Rectal smooth muscle tissue (tissue), 1 donor: ENCODE measurements around the gene IFI27L1.

Experiments
- H3K27ac ChIP-seq: one replicate; pipeline ENCODE4 v1.7.0; 2013; ENCODE audit warnings: low read depth, low read length, inconsistent platforms
- H3K27me3 ChIP-seq: one replicate; pipeline ENCODE4 v1.7.0; 2013; ENCODE audit warnings: low read length; ENCODE audit not compliant: control insufficient read depth, insufficient read depth
- H3K36me3 ChIP-seq: one replicate; pipeline ENCODE4 v1.7.0; 2013; ENCODE audit warnings: low read length; ENCODE audit not compliant: control insufficient read depth, insufficient read depth
- H3K4me1 ChIP-seq: one replicate; pipeline ENCODE4 v1.7.0; 2013; ENCODE audit warnings: low read length; ENCODE audit not compliant: control insufficient read depth, insufficient read depth
- H3K4me3 ChIP-seq: one replicate; pipeline ENCODE4 v1.7.0; 2013; ENCODE audit warnings: low read length
- H3K9ac ChIP-seq: one replicate; pipeline ENCODE4 v1.7.0; 2013; ENCODE audit warnings: low read length

Gene IFI27L1

DNA sequence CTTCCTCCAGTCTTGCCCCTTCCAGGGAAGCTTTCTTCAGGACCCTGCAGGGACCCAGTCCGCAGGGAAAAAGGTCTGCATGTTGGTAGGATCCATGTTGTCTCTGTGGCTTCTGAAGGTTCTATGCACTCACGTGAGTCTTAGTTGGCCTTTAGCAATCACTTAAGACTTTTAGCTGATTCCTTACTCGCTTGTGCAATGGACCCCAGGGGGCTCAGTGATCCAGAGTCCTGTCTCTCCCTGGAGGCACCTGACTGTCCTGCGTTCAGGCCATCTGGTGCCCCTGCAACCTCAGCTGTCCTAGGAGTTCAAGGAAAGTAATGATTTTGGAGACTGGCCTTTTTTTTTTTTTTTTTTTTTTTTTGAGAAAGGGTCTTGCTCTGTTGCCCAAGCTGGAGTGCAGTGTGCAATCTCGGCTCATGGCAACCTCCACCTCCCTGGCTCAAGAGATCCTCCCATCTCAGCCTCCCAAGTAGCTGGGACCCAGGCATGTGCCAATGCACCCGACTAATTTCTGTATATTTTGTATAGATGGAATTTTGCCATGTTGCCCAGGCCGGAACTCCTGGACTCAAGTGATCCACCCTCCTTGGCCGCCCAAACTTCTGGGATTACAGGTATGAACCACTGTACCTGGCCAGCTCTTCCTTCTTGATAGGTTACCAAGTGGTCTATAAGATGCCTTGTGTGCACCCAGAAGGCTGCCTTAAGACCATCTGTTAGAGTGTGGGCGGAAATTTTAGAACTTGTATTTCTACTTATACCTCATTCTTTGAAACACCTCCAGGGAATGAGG lies 43.7 kb downstream of the IFI27L1 start:
- no peak overlapping the region for H3K4me3 ChIP-seq
- H3K27ac ChIP-seq: no peak overlapping the region
- H3K36me3 ChIP-seq: no peaks in the 10 kb centered on the region
- no peaks in the 10 kb centered on the region for H3K4me1 ChIP-seq
- H3K27me3 ChIP-seq: no peaks in the 10 kb centered on the region
- H3K9ac ChIP-seq: no peak overlapping the region

DNA sequence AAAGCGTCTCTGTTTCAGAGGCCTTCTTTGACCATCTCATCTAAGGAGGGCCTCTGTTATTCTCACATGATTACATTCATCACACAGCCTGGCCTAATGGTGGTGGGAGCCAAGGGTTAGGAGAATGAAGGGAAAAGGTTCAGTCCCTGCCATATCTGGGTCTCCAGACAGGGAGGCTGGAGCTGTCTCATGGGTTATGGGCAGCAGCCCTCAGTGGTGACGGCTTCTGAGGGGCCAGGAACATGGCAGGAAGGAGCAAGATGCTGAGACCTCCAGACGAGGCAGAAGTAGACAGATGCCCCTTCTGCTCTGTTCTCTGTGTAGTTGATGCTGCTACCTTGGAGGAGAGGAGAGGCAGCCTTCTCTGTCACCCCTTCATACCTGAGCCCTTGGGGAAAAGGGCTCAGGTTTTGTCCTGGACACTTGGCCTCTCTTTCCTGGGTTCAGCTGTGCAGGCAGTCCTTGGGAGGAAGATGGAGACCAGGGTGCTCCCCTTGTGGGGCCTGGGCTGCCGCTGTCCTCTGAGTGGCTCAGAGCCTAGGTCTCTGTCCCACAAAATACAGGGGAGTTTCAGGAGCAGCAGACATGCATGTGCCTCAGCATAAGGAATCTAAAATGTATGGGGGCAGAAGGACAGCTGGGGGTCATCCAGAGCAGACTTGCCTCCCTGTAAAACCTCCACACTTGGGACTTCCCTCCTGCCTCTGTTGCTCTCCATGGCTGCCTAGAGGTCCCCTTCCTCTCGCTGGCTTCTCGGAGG lies 44.7 kb downstream of the IFI27L1 start:
- Histone ChIP-seq H3K4me3 (no peak overlapping the region), H3K36me3 (no peaks in the 10 kb centered on the region), H3K9ac (no peak overlapping the region), H3K4me1 (no peaks in the 10 kb centered on the region), H3K27me3 (no peaks in the 10 kb centered on the region), H3K27ac (no peak overlapping the region)

- Histone ChIP-seq H3K36me3 (no peaks in the 10 kb centered on the region), H3K4me3 (no peak overlapping the region), H3K4me1 (no peaks in the 10 kb centered on the region), H3K27ac (no peak overlapping the region), H3K27me3 (no peaks in the 10 kb centered on the region), H3K9ac (no peak overlapping the region)
These were observed 45.2 kb downstream of the IFI27L1 start for GRCh38 chr14:94126419-94126677.

DNA sequence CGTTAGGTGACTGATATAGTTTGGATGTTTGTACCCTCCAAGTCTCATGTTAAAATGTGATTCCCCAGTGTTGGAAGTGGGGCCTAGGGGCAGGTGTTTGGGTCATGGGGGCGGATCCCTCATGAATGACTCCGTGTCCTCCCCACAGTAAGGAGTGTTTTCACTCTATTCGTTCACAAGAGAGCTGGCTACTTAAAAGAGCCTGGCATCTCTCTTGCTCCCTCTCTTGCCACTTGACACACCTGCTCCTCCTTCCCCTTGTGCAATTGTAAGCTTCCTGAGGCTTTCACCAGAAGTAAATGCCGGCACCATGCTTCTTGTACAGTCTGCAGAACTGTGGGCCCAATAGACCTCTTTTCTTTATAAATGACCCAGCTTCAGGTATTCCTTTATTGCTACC lies 45.7 kb downstream of the IFI27L1 start:
- no peaks in the 10 kb centered on the region for H3K36me3 ChIP-seq
- H3K27me3 ChIP-seq: no peaks in the 10 kb centered on the region
- H3K4me1 ChIP-seq: no peaks in the 10 kb centered on the region
- H3K27ac ChIP-seq: no peak overlapping the region
- no peak overlapping the region for H3K9ac ChIP-seq
- H3K4me3 ChIP-seq: no peak overlapping the region

- H3K27ac ChIP-seq: no peak overlapping the region
These were observed 46.2 kb downstream of the IFI27L1 start for GRCh38 chr14:94127330-94127729.

GRCh38 chr14:94128216-94128839 lies 47.2 kb downstream of the IFI27L1 start:
- Histone ChIP-seq H3K9ac (no peak overlapping the region), H3K36me3 (no peaks in the 10 kb centered on the region), H3K27ac (no peak overlapping the region), H3K27me3 (no peaks in the 10 kb centered on the region), H3K4me1 (no peaks in the 10 kb centered on the region), H3K4me3 (peak overlapping the region; percentile 79)

More at GRCh38 chr14:94127330-94127729, 46.2 kb downstream of the IFI27L1 start:
- Histone ChIP-seq H3K27me3 (no peaks in the 10 kb centered on the region), H3K4me3 (no peak overlapping the region), H3K36me3 (no peaks in the 10 kb centered on the region), H3K9ac (no peak overlapping the region), H3K4me1 (no peaks in the 10 kb centered on the region)

- Histone ChIP-seq H3K4me3 (peak within 1 kb of the TSS; percentile 79), H3K4me1 (no peaks in the 10 kb centered on the region), H3K36me3 (no peaks in the 10 kb centered on the region), H3K27me3 (no peaks in the 10 kb centered on the region), H3K9ac (peak within 1 kb of the TSS; percentile 50), H3K27ac (peak within 1 kb of the TSS; percentile 81)
These were observed 48.1 kb downstream of the IFI27L1 start, which contains the start of gene IFI27L2 for GRCh38 chr14:94129111-94129757. Gene IFI27L2 (minus strand): TSS chr14:94129604. CDS start chr14:94129564, 40 bp downstream.

DNA sequence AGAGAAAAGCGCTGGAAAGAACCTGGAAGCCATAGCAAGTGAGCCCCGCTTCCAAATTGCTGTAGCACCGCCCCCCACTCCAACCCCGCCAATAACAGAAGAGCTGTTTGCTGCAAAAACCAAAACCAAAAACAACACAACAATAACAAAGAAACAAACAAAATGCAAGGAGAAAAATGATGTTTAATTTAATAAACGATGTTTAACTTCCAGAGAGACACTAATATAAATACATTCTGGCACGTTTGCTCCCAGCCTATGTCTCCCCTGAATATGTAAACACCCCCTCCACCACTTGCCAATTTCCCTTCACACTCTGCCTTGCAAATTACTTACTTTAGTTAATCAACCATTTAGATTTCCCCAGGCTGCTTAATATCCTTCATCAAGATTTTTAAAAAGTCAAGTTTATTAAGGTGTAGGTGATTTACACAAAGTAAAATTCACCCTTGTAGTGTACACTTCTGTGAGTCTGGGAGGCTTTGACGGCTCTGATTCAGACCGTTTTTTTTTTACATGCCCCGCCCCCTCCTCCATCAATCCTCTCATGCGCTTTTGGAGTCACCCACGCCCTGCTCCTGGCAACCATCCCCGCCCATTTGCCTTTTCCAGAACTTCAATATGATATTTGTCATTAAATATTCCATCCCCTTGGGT lies 48.8 kb downstream of the IFI27L1 start:
- no peaks in the 10 kb centered on the region for H3K27me3 ChIP-seq
- H3K4me3 ChIP-seq: peak overlapping the region; percentile 79
- peak overlapping the region; percentile 81 for H3K27ac ChIP-seq
- no peaks in the 10 kb centered on the region for H3K36me3 ChIP-seq
- H3K9ac ChIP-seq: no peak overlapping the region
- no peaks in the 10 kb centered on the region for H3K4me1 ChIP-seq

DNA sequence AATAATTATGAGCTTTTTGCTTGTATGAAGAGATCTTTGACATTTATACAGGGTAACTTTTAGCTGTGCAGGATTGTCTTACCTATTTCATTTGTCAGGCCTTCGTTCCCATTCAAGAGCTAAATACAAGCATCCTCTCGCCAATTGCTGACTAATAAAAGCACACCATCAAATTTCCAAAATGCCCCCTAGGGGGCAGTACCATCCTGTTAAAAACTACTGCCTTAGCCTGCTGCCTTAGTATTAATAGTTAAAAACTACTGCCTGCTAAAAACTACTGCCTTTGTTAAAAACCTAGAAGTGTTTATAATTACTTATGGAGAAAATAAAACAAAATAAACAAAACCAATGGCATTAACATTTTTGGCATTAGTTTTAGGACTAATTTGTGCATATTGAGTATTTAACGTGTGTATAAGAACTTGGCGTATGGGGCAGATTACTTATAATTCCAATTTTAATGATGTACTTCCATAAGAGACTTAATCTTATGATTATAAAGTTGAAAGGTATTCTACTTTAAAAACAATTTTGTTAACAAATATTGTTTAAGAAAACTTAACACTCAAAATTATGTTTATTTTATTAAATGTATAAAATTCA lies 51.3 kb downstream of the IFI27L1 start:
- Histone ChIP-seq H3K27ac (no peak overlapping the region), H3K4me3 (no peak overlapping the region), H3K27me3 (no peaks in the 10 kb centered on the region), H3K9ac (no peak overlapping the region), H3K36me3 (no peaks in the 10 kb centered on the region), H3K4me1 (no peaks in the 10 kb centered on the region)

DNA sequence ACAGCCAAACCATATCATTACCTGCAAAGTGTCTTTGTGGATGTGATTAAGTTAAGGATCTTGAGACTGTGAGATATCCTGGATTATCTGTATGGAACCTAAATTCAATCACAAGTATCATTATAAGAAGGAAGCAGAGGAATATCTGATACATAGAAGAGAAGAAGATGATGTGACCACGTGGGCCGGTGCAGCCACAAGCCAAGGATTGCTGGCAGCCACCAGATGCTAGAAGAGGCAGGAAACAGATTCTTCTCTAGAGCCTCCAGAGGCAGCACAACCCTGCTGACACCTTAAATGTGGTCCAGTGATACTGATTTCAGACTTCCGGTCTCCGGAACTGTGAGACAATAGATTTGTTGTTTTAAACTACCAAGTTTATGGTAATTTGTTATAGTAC lies 54.4 kb downstream of the IFI27L1 start:
- Histone ChIP-seq H3K9ac (no peak overlapping the region), H3K27ac (no peak overlapping the region), H3K4me3 (no peak overlapping the region), H3K27me3 (no peaks in the 10 kb centered on the region), H3K36me3 (no peaks in the 10 kb centered on the region), H3K4me1 (no peaks in the 10 kb centered on the region)

DNA sequence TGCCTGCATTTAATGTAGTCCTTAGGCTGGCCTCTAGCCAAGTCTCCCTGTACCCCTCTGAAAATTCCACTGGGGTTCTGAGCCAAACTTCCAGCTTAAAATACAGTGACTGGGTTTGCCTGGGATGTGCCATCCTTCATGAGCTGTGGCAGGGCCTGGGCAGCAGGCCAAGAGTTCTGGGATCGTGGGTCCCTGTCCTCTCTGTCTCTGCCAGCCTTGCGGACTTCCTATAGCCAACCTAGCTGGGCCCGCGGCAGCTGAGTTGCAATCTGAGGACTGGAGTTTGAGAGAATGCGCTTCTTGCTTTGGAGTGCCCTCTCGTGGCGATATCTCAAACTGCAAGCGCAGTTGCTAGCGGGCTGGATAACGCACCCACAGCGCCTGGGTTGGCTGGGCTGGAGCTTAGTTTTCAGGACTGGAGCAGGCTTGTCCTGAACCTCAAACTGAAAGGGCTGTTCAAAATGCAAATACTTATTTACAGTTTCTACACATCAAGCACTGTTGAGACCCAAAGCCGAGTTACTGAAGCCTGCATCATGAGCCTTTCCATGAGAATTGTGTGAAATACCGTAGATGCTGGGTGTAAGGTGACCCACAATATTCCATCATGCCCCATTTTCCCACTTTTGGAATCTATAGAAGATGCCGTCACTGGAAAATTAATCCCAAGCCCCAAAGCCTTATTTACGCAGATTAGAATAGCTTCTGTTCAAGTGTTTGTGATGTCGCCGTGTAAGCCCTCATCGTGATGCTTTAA lies 55.6 kb downstream of the IFI27L1 start:
- no peak overlapping the region for H3K27ac ChIP-seq
- H3K27me3 ChIP-seq: no peaks in the 10 kb centered on the region
- H3K9ac ChIP-seq: no peak overlapping the region
- H3K4me3 ChIP-seq: no peak overlapping the region
- no peaks in the 10 kb centered on the region for H3K36me3 ChIP-seq
- no peaks in the 10 kb centered on the region for H3K4me1 ChIP-seq
